ENCODE measurements around the gene HIF1A. TPM values are rescaled to one million over a fixed set of nuclear protein-coding genes. Genes with fewer than 3 reads are reported as not detected.
A peak's percentile ranks its signal among the peaks of the same experiment; 100 is the strongest.

Gene HIF1A
- total RNA-seq, 2 experiments from 2014 or later: 398 to 417 TPM

- no peak overlapping the region for H3K4me3 Mint-ChIP-seq
- H3K9me3 Mint-ChIP-seq: no peaks in the 10 kb centered on the region
- H3K27ac Mint-ChIP-seq: no peak overlapping the region
- no peak for DNase-seq
- H3K36me3 Mint-ChIP-seq (ENCODE audit: low read depth): no peaks in the 10 kb centered on the region
- CTCF ChIA-PET: interaction anchor here (1.2 kb wide), 1 partner anchor 9 kb away, joined by 5 read pairs; no protein-coding TSS in a partner anchor
- H3K27me3 Mint-ChIP-seq (ENCODE audit: low read depth): no peaks in the 10 kb centered on the region
- intact Hi-C loops (cut with micrococcal nuclease): no loop called here
- peaks cover 17% of the 10 kb centered on the region for H3K4me1 Mint-ChIP-seq (ENCODE audit: low read depth)
Measured at GRCh38 chr14:61678975-61679374, 16.3 kb upstream of the HIF1A start.

GRCh38 chr14:61681413-61681812 is 13.9 kb upstream of the HIF1A start:
- Mint-ChIP-seq H3K27me3 (ENCODE audit: low read depth) (no peaks in the 10 kb centered on the region), H3K27ac (no peak overlapping the region), H3K36me3 (ENCODE audit: low read depth) (no peaks in the 10 kb centered on the region), H3K4me1 (ENCODE audit: low read depth) (peaks cover 25% of the 10 kb centered on the region), H3K4me3 (no peak overlapping the region), H3K9me3 (no peaks in the 10 kb centered on the region)
- intact Hi-C loops (cut with micrococcal nuclease): no loop called here
- DNase-seq: no peak
- CTCF ChIA-PET: no interaction called here

GRCh38 chr14:61683108-61683507 is 12.2 kb upstream of the HIF1A start:
- Mint-ChIP-seq H3K36me3 (ENCODE audit: low read depth) (no peaks in the 10 kb centered on the region), H3K27me3 (ENCODE audit: low read depth) (no peaks in the 10 kb centered on the region), H3K4me3 (no peak overlapping the region), H3K9me3 (peaks cover 6% of the 10 kb centered on the region), H3K4me1 (ENCODE audit: low read depth) (peaks cover 28% of the 10 kb centered on the region), H3K27ac (no peak overlapping the region)
- intact Hi-C loops (cut with micrococcal nuclease): no loop called here
- no peak for DNase-seq
- CTCF ChIA-PET: interaction anchor here (0.8 kb wide), 1 partner anchor 227 kb away, joined by 4 read pairs; no protein-coding TSS in a partner anchor

- Mint-ChIP-seq H3K27ac (peak overlapping the region; percentile 3), H3K36me3 (ENCODE audit: low read depth) (no peaks in the 10 kb centered on the region), H3K4me3 (no peak overlapping the region), H3K9me3 (peaks cover 6% of the 10 kb centered on the region), H3K4me1 (ENCODE audit: low read depth) (peaks cover 47% of the 10 kb centered on the region), H3K27me3 (ENCODE audit: low read depth) (no peaks in the 10 kb centered on the region)
- intact Hi-C loops (cut with micrococcal nuclease): loop anchor here (10.0 kb wide), 1 partner anchor 1445 kb away; the partner anchor contains the start of gene PPM1A
- CTCF ChIA-PET: interaction anchor here (0.6 to 1.4 kb wide), 3 partner anchors 91 to 171 kb away, joined by 3 read pairs; no protein-coding TSS in a partner anchor
- no peak for DNase-seq
Measured at GRCh38 chr14:61690039-61690438, 5.3 kb upstream of the HIF1A start.

GRCh38 chr14:61690982-61691381 is 4.3 kb upstream of the HIF1A start:
- Mint-ChIP-seq H3K4me3 (peak overlapping the region; percentile 52), H3K4me1 (ENCODE audit: low read depth) (peaks cover 42% of the 10 kb centered on the region), H3K9me3 (peaks cover 6% of the 10 kb centered on the region), H3K36me3 (ENCODE audit: low read depth) (peaks cover under 1% of the 10 kb centered on the region), H3K27ac (peak overlapping the region; percentile 80), H3K27me3 (ENCODE audit: low read depth) (no peaks in the 10 kb centered on the region)
- CTCF ChIA-PET: interaction anchor here (0.7 to 2.3 kb wide), 10 partner anchors 10 to 221 kb away, joined by 3 to 10 read pairs (median 3); no protein-coding TSS in a partner anchor
- intact Hi-C loops (cut with micrococcal nuclease): loop anchor here (1.0 to 10.0 kb wide), 3 partner anchors 29 to 1446 kb away; partner anchors contain the start of gene PPM1A
- no peak for DNase-seq

- intact Hi-C loops (cut with micrococcal nuclease): loop anchor here (1.0 to 10.0 kb wide), 3 partner anchors 29 to 1447 kb away; partner anchors contain the start of gene PPM1A
- Mint-ChIP-seq H3K27ac (peak overlapping the region; percentile 80), H3K27me3 (ENCODE audit: low read depth) (no peaks in the 10 kb centered on the region), H3K9me3 (peaks cover 6% of the 10 kb centered on the region), H3K4me3 (peak overlapping the region; percentile 52), H3K36me3 (ENCODE audit: low read depth) (peaks cover 6% of the 10 kb centered on the region), H3K4me1 (ENCODE audit: low read depth) (peaks cover 42% of the 10 kb centered on the region)
- CTCF ChIA-PET: interaction anchor here (0.7 to 2.3 kb wide), 9 partner anchors 10 to 221 kb away, joined by 3 to 10 read pairs (median 3); no protein-coding TSS in a partner anchor
- DNase-seq: no peak
Measured at GRCh38 chr14:61691495-61691894, 3.8 kb upstream of the HIF1A start.

- CTCF ChIA-PET: interaction anchor here (1.1 kb wide), 1 partner anchor 70 kb away, joined by 3 read pairs; no protein-coding TSS in a partner anchor
- DNase-seq: no peak
- peak overlapping the region; percentile 84 for H3K27ac Mint-ChIP-seq
- no peaks in the 10 kb centered on the region for H3K27me3 Mint-ChIP-seq (ENCODE audit: low read depth)
- peaks cover 42% of the 10 kb centered on the region for H3K4me1 Mint-ChIP-seq (ENCODE audit: low read depth)
- H3K4me3 Mint-ChIP-seq: peak overlapping the region; percentile 94
- H3K9me3 Mint-ChIP-seq: no peaks in the 10 kb centered on the region
- peaks cover 32% of the 10 kb centered on the region for H3K36me3 Mint-ChIP-seq (ENCODE audit: low read depth)
- intact Hi-C loops (cut with micrococcal nuclease): loop anchor here (10.0 kb wide), 1 partner anchor 1449 kb away; the partner anchor contains the start of gene PPM1A
Measured at GRCh38 chr14:61694039-61694438, 1.3 kb upstream of the HIF1A start.

GRCh38 chr14:61695695-61696527 is 598 bp downstream of the HIF1A start:
- Mint-ChIP-seq H3K36me3 (ENCODE audit: low read depth) (peaks cover 48% of the 10 kb centered on the region), H3K4me3 (peak overlapping the region; percentile 94), H3K4me1 (ENCODE audit: low read depth) (peaks cover 44% of the 10 kb centered on the region), H3K9me3 (no peaks in the 10 kb centered on the region), H3K27ac (peak overlapping the region; percentile 93), H3K27me3 (ENCODE audit: low read depth) (no peaks in the 10 kb centered on the region)
- intact Hi-C loops (cut with micrococcal nuclease): loop anchor here (1.0 to 10.0 kb wide), 15 partner anchors 25 to 1451 kb away; partner anchors contain the start of gene PPM1A
- CTCF ChIA-PET: no interaction called here
- DNase-seq: peak; percentile 78

GRCh38 chr14:61696753-61697318 is 1.5 kb downstream of the HIF1A start:
- peaks cover 54% of the 10 kb centered on the region for H3K36me3 Mint-ChIP-seq (ENCODE audit: low read depth)

GRCh38 chr14:61698206-61698980 is 3.1 kb downstream of the HIF1A start:
- Mint-ChIP-seq H3K9me3 (no peaks in the 10 kb centered on the region), H3K27ac (peak overlapping the region; percentile 93), H3K27me3 (ENCODE audit: low read depth) (no peaks in the 10 kb centered on the region), H3K4me1 (ENCODE audit: low read depth) (peaks cover 39% of the 10 kb centered on the region), H3K4me3 (peak overlapping the region; percentile 94), H3K36me3 (ENCODE audit: low read depth) (peaks cover 64% of the 10 kb centered on the region)
- DNase-seq: no peak
- intact Hi-C loops (cut with micrococcal nuclease): loop anchor here (2.0 to 10.0 kb wide), 4 partner anchors 14 to 1454 kb away; partner anchors contain the start of gene PPM1A
- CTCF ChIA-PET: interaction anchor here (0.6 to 2.7 kb wide), 8 partner anchors 15 to 244 kb away, joined by 3 to 11 read pairs (median 4); no protein-coding TSS in a partner anchor

More at GRCh38 chr14:61696753-61697318, 1.5 kb downstream of the HIF1A start:
- Mint-ChIP-seq H3K27ac (peak overlapping the region; percentile 93), H3K27me3 (ENCODE audit: low read depth) (no peaks in the 10 kb centered on the region), H3K4me3 (peak overlapping the region; percentile 94), H3K9me3 (no peaks in the 10 kb centered on the region), H3K4me1 (ENCODE audit: low read depth) (peaks cover 41% of the 10 kb centered on the region)
- no peak for DNase-seq
- CTCF ChIA-PET: interaction anchor here (0.7 to 2.7 kb wide), 4 partner anchors 21 to 236 kb away, joined by 3 to 11 read pairs (median 4); no protein-coding TSS in a partner anchor
- intact Hi-C loops (cut with micrococcal nuclease): loop anchor here (2.0 to 10.0 kb wide), 4 partner anchors 35 to 1452 kb away; partner anchors contain the start of gene PPM1A

GRCh38 chr14:61699027-61699426 is 3.7 kb downstream of the HIF1A start:
- CTCF ChIA-PET: interaction anchor here (0.6 to 2.7 kb wide), 7 partner anchors 14 to 244 kb away, joined by 3 to 11 read pairs (median 4); no protein-coding TSS in a partner anchor
- Mint-ChIP-seq H3K9me3 (no peaks in the 10 kb centered on the region), H3K4me3 (peak overlapping the region; percentile 94), H3K27ac (peak overlapping the region; percentile 93), H3K27me3 (ENCODE audit: low read depth) (no peaks in the 10 kb centered on the region), H3K36me3 (ENCODE audit: low read depth) (peaks cover 68% of the 10 kb centered on the region), H3K4me1 (ENCODE audit: low read depth) (peaks cover 43% of the 10 kb centered on the region)
- no peak for DNase-seq
- intact Hi-C loops (cut with micrococcal nuclease): loop anchor here (2.0 to 10.0 kb wide), 4 partner anchors 14 to 1454 kb away; partner anchors contain the start of gene PPM1A

Data from activated naive CD4-positive, alpha-beta T cell treated with anti-CD3 and anti-CD28 coated beads for 36 hours (primary cell).